Germinal center (tissue), 1 donor: ENCODE measurements around the gene DHX8.

ENCODE experiments used
- DNase-seq: peaks from one replicate; pipeline ENCODE4 v3.0.0; 2012; ENCODE audit warnings: mixed read lengths, low spot score

The DHX8 gene

GRCh38 chr17:43524945-43525575, 41.3 kb downstream of the DHX8 start:
- no peak for DNase-seq

GRCh38 chr17:43526886-43527648, 43.3 kb downstream of the DHX8 start:
- DNase-seq: no peak

- DNase-seq: no peak
Observed at GRCh38 chr17:43528319-43528987, 44.7 kb downstream of the DHX8 start.

- DNase-seq: no peak
Observed at GRCh38 chr17:43528988-43529814, 45.4 kb downstream of the DHX8 start.

GRCh38 chr17:43529947-43530287, 46.1 kb downstream of the DHX8 start:
- no peak for DNase-seq

GRCh38 chr17:43530288-43531081, 46.7 kb downstream of the DHX8 start:
- no peak for DNase-seq

GRCh38 chr17:43531082-43531378, 47.3 kb downstream of the DHX8 start:
- DNase-seq: no peak

- no peak for DNase-seq
Observed at GRCh38 chr17:43531955-43532354, 48.2 kb downstream of the DHX8 start.

- DNase-seq: no peak
Observed at GRCh38 chr17:43532581-43532980, 48.8 kb downstream of the DHX8 start.

- DNase-seq: no peak
Observed at GRCh38 chr17:43533699-43534098, 49.9 kb downstream of the DHX8 start.

GRCh38 chr17:43534909-43535308, 51.1 kb downstream of the DHX8 start:
- DNase-seq: no peak

GRCh38 chr17:43536236-43536992, 52.6 kb downstream of the DHX8 start:
- DNase-seq: no peak

GRCh38 chr17:43540821-43541674, 57.3 kb downstream of the DHX8 start:
- DNase-seq: no peak

- no peak for DNase-seq
Observed at GRCh38 chr17:43542859-43543258, 59.1 kb downstream of the DHX8 start.

- no peak for DNase-seq
Observed at GRCh38 chr17:43543300-43543699, 59.5 kb downstream of the DHX8 start.

- DNase-seq: no peak
Observed at GRCh38 chr17:43543771-43544575, 60.2 kb downstream of the DHX8 start.

- DNase-seq: peak; percentile 35
Observed at GRCh38 chr17:43545383-43545632, 61.5 kb downstream of the DHX8 start.

GRCh38 chr17:43546319-43547188, 62.8 kb downstream of the DHX8 start, which contains the start of gene ETV4:
TSS of gene ETV4 (minus strand) at chr17:43546340. CDS start at chr17:43545617, 723 bp downstream.
- DNase-seq: peak; percentile 98
